Measurements from ENCODE around the gene MAP2K5.

MAP2K5 gene

GRCh38 chr15:67542420-67543347 lies at the start of gene MAP2K5:
TSS of gene MAP2K5 (plus strand) at chr15:67542703. CDS start at chr15:67543336, 633 bp downstream.
- peak; percentile 58 to 68 for DNase-seq (ENCODE audit: low read depth in 2 of 2)

- DNase-seq (ENCODE audit: low read depth in 2 of 2), result no peak
Observed at GRCh38 chr15:67495585-67495984, 46.9 kb upstream of the MAP2K5 start.

- DNase-seq (ENCODE audit: low read depth in 2 of 2), result no peak
Observed at GRCh38 chr15:67501177-67501835, 41.2 kb upstream of the MAP2K5 start.

GRCh38 chr15:67501836-67502461 lies 40.6 kb upstream of the MAP2K5 start:
- DNase-seq (ENCODE audit: low read depth in 2 of 2), result no peak

GRCh38 chr15:67504056-67504455 lies 38.4 kb upstream of the MAP2K5 start:
- DNase-seq (ENCODE audit: low read depth in 2 of 2), result no peak

- no peak for DNase-seq (ENCODE audit: low read depth in 2 of 2)
Observed at GRCh38 chr15:67504796-67505195, 37.7 kb upstream of the MAP2K5 start.

- no peak for DNase-seq (ENCODE audit: low read depth in 2 of 2)
Observed at GRCh38 chr15:67505675-67506572, 36.6 kb upstream of the MAP2K5 start.

- DNase-seq (ENCODE audit: low read depth in 2 of 2), result no peak
Observed at GRCh38 chr15:67506775-67507747, 35.4 kb upstream of the MAP2K5 start.

- no peak for DNase-seq (ENCODE audit: low read depth in 2 of 2)
Observed at GRCh38 chr15:67508407-67508806, 34.1 kb upstream of the MAP2K5 start.

GRCh38 chr15:67509918-67510317 lies 32.6 kb upstream of the MAP2K5 start:
- DNase-seq (ENCODE audit: low read depth in 2 of 2), result no peak

- no peak for DNase-seq (ENCODE audit: low read depth in 2 of 2)
Observed at GRCh38 chr15:67510597-67511190, 31.8 kb upstream of the MAP2K5 start.

- DNase-seq (ENCODE audit: low read depth in 2 of 2), result no peak
Observed at GRCh38 chr15:67511606-67512005, 30.9 kb upstream of the MAP2K5 start.

GRCh38 chr15:67512140-67512539 lies 30.4 kb upstream of the MAP2K5 start:
- DNase-seq (ENCODE audit: low read depth in 2 of 2), result no peak

GRCh38 chr15:67512933-67513714 lies 29.4 kb upstream of the MAP2K5 start:
- DNase-seq (ENCODE audit: low read depth in 2 of 2), result no peak

GRCh38 chr15:67515090-67515489 lies 27.4 kb upstream of the MAP2K5 start:
- no peak for DNase-seq (ENCODE audit: low read depth in 2 of 2)

GRCh38 chr15:67515557-67515956 lies 26.9 kb upstream of the MAP2K5 start:
- no peak for DNase-seq (ENCODE audit: low read depth in 2 of 2)

- DNase-seq (ENCODE audit: low read depth in 2 of 2), result no peak
Observed at GRCh38 chr15:67520321-67521028, 22.0 kb upstream of the MAP2K5 start.

GRCh38 chr15:67521029-67521782 lies 21.3 kb upstream of the MAP2K5 start, which contains the start of gene C15orf61:
TSS of gene C15orf61 (plus strand) at chr15:67521131. CDS start at chr15:67521249, 118 bp downstream.
- DNase-seq (ENCODE audit: low read depth in 2 of 2), result peak; percentile 66 to 69

All from stimulated activated CD8-positive, alpha-beta memory T cell treated with anti-CD3 and anti-CD28 coated beads, Interleukin-2, amount 100 ng/mL, for 1 hour (primary cell).